HepG2 (cell line): ENCODE measurements around the gene TBKBP1. TPM values are rescaled to one million over a fixed set of nuclear protein-coding genes. Genes with fewer than 3 reads are reported as not detected.

Experiments used
- CEBPZ ChIP-seq: IDR thresholded peaks from 2 replicates; pipeline ENCODE4 v1.6.1; 2012; ENCODE audit warnings: low read length, improper control_type of control experiment
- IKZF4 ChIP-seq: sonication (generic); formaldehyde crosslinking; IDR thresholded peaks from 2 replicates; pipeline ENCODE4 v1.5.1; 2020; ENCODE audit warnings: borderline replicate concordance, mild to moderate bottlenecking, low read depth, missing genetic modification reagents; ENCODE audit errors: not compliant biosample characterization
- MYNN ChIP-seq: sonication (generic); formaldehyde crosslinking; IDR thresholded peaks from 2 replicates; pipeline ENCODE4 v1.4.0; 2020; ENCODE audit warnings: mild to moderate bottlenecking, low read depth, missing genetic modification reagents
- NFKB2 ChIP-seq: sonication (generic); formaldehyde crosslinking; IDR thresholded peaks from 2 replicates; pipeline ENCODE4 v1.4.0; 2020; ENCODE audit warnings: missing genetic modification reagents, borderline replicate concordance
- PPARG ChIP-seq: conservative IDR thresholded peaks from 2 replicates; pipeline ENCODE4 v1.6.1; 2016; ENCODE audit warnings: missing biosample characterization, missing genetic modification reagents
- SIX4 ChIP-seq: sonication (generic); formaldehyde crosslinking; IDR thresholded peaks from 2 replicates; pipeline ENCODE4 v1.4.0; 2020; ENCODE audit warnings: missing genetic modification reagents
- TEF ChIP-seq: sonication (generic); formaldehyde crosslinking; IDR thresholded peaks from 2 replicates; pipeline ENCODE4 v1.5.0; 2020; ENCODE audit warnings: missing genetic modification reagents
- THAP9 ChIP-seq: sonication (generic); formaldehyde crosslinking; IDR thresholded peaks from 2 replicates; pipeline ENCODE4; 2020; ENCODE audit warnings: missing genetic modification reagents, mild to moderate bottlenecking, borderline replicate concordance
- YEATS4 ChIP-seq: sonication (generic); formaldehyde crosslinking; IDR thresholded peaks from 2 replicates; pipeline ENCODE4 v1.4.0; 2020; ENCODE audit warnings: missing genetic modification reagents, borderline replicate concordance
- ZNF143 ChIP-seq: sonication (generic); formaldehyde crosslinking; IDR thresholded peaks from 2 replicates; pipeline ENCODE4 v1.4.0; 2020; ENCODE audit warnings: missing genetic modification reagents
- ZNF17 ChIP-seq: sonication (generic); formaldehyde crosslinking; IDR thresholded peaks from 2 replicates; pipeline ENCODE4 v1.5.0; 2020; ENCODE audit warnings: mild to moderate bottlenecking, missing genetic modification reagents
- ZNF407 ChIP-seq: sonication (generic); formaldehyde crosslinking; IDR thresholded peaks from one replicate; pipeline ENCODE4 v1.5.1; 2020; ENCODE audit warnings: mild to moderate bottlenecking, missing genetic modification reagents; ENCODE audit errors: not compliant biosample characterization
- polyA plus RNA-seq, 8 experiments: library from polyadenylated mRNA; depleted of rRNA in 3 of 8; stranded (reverse) in 7 of 8; unstranded in 1 of 8; fragments of >200 nt; fragmentation: Illumina TruSeq in 4 of 8; extraction: Trizol in 4 of 8; gene quantifications; 2 replicates each; pipeline versions ENCODE4 v1.2.1 to v1.2.3, GENCODE V29; 2011 to 2016; ENCODE audit warnings: low read depth in 4 of 8, missing spikeins in 1 of 8, mixed read lengths in 1 of 8; ENCODE audit not compliant: insufficient read depth in 1 of 8
- total RNA-seq, 5 experiments: library from RNA; depleted of rRNA; stranded (reverse); fragments of >200 nt; fragmentation: Illumina TruSeq; extraction: Trizol; gene quantifications; 2 replicates each; pipeline ENCODE4 v1.2.3, GENCODE V29; 2016; ENCODE audit warnings: low read depth in 1 of 5

Gene TBKBP1
- total and polyA plus RNA-seq, 2 of the 13 experiments (the other 11 are each of a cell fraction or from before 2014, with no cell fraction given), result 2.6 to 7.0 TPM

GRCh38 chr17:47693731-47694580, at the start of gene TBKBP1 (continued):
- TF ChIP-seq TEF (no peak), MYNN (0 out of 2 replicates have a peak, but pooled peaks have one; percentile 17), SIX4 (CRISPR knock-in tag) (no peak), ZNF17 (CRISPR knock-in tag) (no peak), PPARG (no peak), ZNF407 (CRISPR knock-in tag) (no peak), THAP9 (no peak), YEATS4 (CRISPR knock-in tag) (peak; percentile 60; the same call in 1 of the 2 replicates), ZNF143 (CRISPR knock-in tag) (no peak), CEBPZ (no peak), IKZF4 (CRISPR knock-in tag) (no peak), NFKB2 (CRISPR knock-in tag) (no peak)
